GM12878 (cell line): ENCODE results near the gene ITPKB. TPM values are rescaled to one million over a fixed set of nuclear protein-coding genes. Genes with fewer than 3 reads are reported as not detected.

Experiments
- ATAC-seq: fragments of 200-7000 bp; cut with Tn5 transposase; 3 replicates; pipeline ENCODE4 v1.9.1; 2020; ENCODE audit warnings: mild to moderate bottlenecking, moderate library complexity
- BruUV-seq: library from RNA; stranded (reverse); fragments of 400-500 nt; replicated peaks from 2 replicates; lab custom pipeline; 2021; lab: Mats Ljungman, UMichigan
- CTCF ChIA-PET: fragments of 300-600 bp; sonication (Branson Sonifier 250); formaldehyde crosslinking; extraction: SDS; loops from one replicate; lab custom pipeline; 2021; ENCODE audit warnings: inconsistent platforms; lab: Yijun Ruan, JAX
- POLR2A ChIA-PET: fragments of 350-600 bp; formaldehyde crosslinking; extraction: SDS; loops from one replicate; lab custom pipeline; 2021; ENCODE audit warnings: inconsistent platforms; lab: Charles Lee
- RAD21 ChIA-PET: fragments of 300-600 bp; sonication (Branson Sonifier 250); formaldehyde crosslinking; loops from one replicate; lab custom pipeline; 2023; ENCODE audit warnings: antibody characterized with exemption; ENCODE audit not compliant: unreplicated experiment; lab: Charles Lee
- SMC1A ChIA-PET: fragments of 300-600 bp; sonication (Branson Sonifier 250); formaldehyde crosslinking; loops from one replicate; lab custom pipeline; 2023; ENCODE audit not compliant: unreplicated experiment, uncharacterized antibody; lab: Charles Lee
- DNase-seq: peaks from one replicate; pipeline ENCODE4 v3.0.0-alpha.2; 2011; ENCODE audit warnings: low read depth, low spot score
- FAIRE-seq: peaks from 3 replicates; lab custom pipeline; 2011; peaks lifted over from hg19 to GRCh38; lab: Jason Lieb, UNC
- H2AFZ ChIP-seq: 2 replicates; pipeline ENCODE4 v1.6.0; 2011; ENCODE audit warnings: low read depth, low read length, control low read depth; ENCODE audit not compliant: control insufficient read depth
- H3K27ac ChIP-seq: 2 replicates; pipeline ENCODE4 v1.5.1; 2011; ENCODE audit warnings: control low read depth; ENCODE audit not compliant: control insufficient read depth, insufficient read depth
- H3K27me3 ChIP-seq, 2 experiments: replicated peaks in 1 of 2; 2 replicates each; pipeline versions ENCODE4 v1.6.0 to v1.6.1; 2011; ENCODE audit warnings: low read length in 1 of 2; ENCODE audit not compliant: control insufficient read depth in 2 of 2, insufficient read depth in 2 of 2
- H3K36me3 ChIP-seq, 2 experiments: 2 replicates each; pipeline ENCODE4 v1.5.1; 2011; ENCODE audit warnings: low read length in 1 of 2; ENCODE audit not compliant: control insufficient read depth in 2 of 2, insufficient read depth in 2 of 2
- H3K4me1 ChIP-seq: 2 replicates; pipeline ENCODE4 v1.6.1; 2011; ENCODE audit warnings: mild to moderate bottlenecking, low read length, moderate library complexity, mixed read lengths; ENCODE audit not compliant: control insufficient read depth, insufficient read depth
- H3K4me2 ChIP-seq: 2 replicates; pipeline ENCODE4 v1.6.0; 2011; ENCODE audit warnings: control low read depth; ENCODE audit not compliant: control insufficient read depth, insufficient read depth
- H3K4me3 ChIP-seq: fragments of 200-600 bp; sonication (generic); 2 replicates; pipeline ENCODE4 v1.5.1; 2016
- H3K79me2 ChIP-seq: 2 replicates; pipeline ENCODE4 v1.6.0; 2011; ENCODE audit warnings: low read length; ENCODE audit not compliant: control insufficient read depth, insufficient read depth
- H3K9ac ChIP-seq: 2 replicates; pipeline ENCODE4 v1.8.0; 2011; ENCODE audit warnings: low read length, control low read depth, mixed read lengths; ENCODE audit not compliant: control insufficient read depth, insufficient read depth
- H3K9me3 ChIP-seq: replicated peaks from 3 replicates; pipeline ENCODE4 v1.5.1; 2011; ENCODE audit warnings: mild to moderate bottlenecking, low read length; ENCODE audit not compliant: control insufficient read depth, insufficient read depth
- H4K20me1 ChIP-seq: 2 replicates; pipeline ENCODE4 v1.6.0; 2011; ENCODE audit not compliant: control insufficient read depth, insufficient read depth
- CEBPB ChIP-seq, 2 experiments: fragments of 150-350 bp in 1 of 2; IDR thresholded peaks; 2 replicates each; pipeline ENCODE4 v1.6.1; 2012 to 2014; ENCODE audit warnings: low read depth in 2 of 2, low read length in 2 of 2, borderline replicate concordance in 1 of 2, inconsistent platforms in 1 of 2
- MTA2 ChIP-seq: fragments of 450-650 bp; IDR thresholded peaks from 2 replicates; pipeline ENCODE4 v1.6.1; 2016; ENCODE audit warnings: low read depth, mild to moderate bottlenecking, moderate library complexity
- NFXL1 ChIP-seq: fragments of 450-650 bp; IDR thresholded peaks from 2 replicates; pipeline ENCODE4 v1.6.1; 2017; ENCODE audit warnings: antibody characterized with exemption, mild to moderate bottlenecking, borderline replicate concordance
- PAX8 ChIP-seq: fragments of 450-650 bp; IDR thresholded peaks from 2 replicates; pipeline ENCODE4 v1.6.1; 2017; ENCODE audit warnings: mild to moderate bottlenecking, moderate library complexity
- RELA ChIP-seq: fragments of 450-650 bp; IDR thresholded peaks from 2 replicates; pipeline ENCODE4 v1.8.0; 2014; ENCODE audit warnings: borderline replicate concordance; ENCODE audit not compliant: partially characterized antibody
- SIN3A ChIP-seq: IDR thresholded peaks from 2 replicates; pipeline ENCODE4 v1.6.1; 2012; ENCODE audit warnings: low read depth, low read length, improper control_type of control experiment
- STAT3 ChIP-seq: IDR thresholded peaks from 2 replicates; pipeline ENCODE4 v1.6.1; 2011; ENCODE audit warnings: low read depth, low read length, improper control_type of control experiment
- TAF1 ChIP-seq: IDR thresholded peaks from 2 replicates; pipeline ENCODE4 v1.6.1; 2011; ENCODE audit warnings: mild to moderate bottlenecking, low read depth, low read length, borderline replicate concordance
- TBL1XR1 ChIP-seq: IDR thresholded peaks from 2 replicates; pipeline ENCODE4 v1.6.1; 2012; ENCODE audit warnings: low read depth, low read length, improper control_type of control experiment
- ZBED1 ChIP-seq: IDR thresholded peaks from 2 replicates; pipeline ENCODE4 v1.6.1; 2016; ENCODE audit warnings: borderline replicate concordance
- ZNF207 ChIP-seq: fragments of 450-650 bp; IDR thresholded peaks from 2 replicates; pipeline ENCODE4 v1.6.1; 2014; ENCODE audit warnings: antibody characterized with exemption, mild to moderate bottlenecking, borderline replicate concordance
- ZNF24 ChIP-seq: fragments of 450-650 bp; IDR thresholded peaks from 2 replicates; pipeline ENCODE4 v1.6.1; 2017; ENCODE audit warnings: antibody characterized with exemption, mild to moderate bottlenecking
- ZSCAN29 ChIP-seq: fragments of 450-650 bp; IDR thresholded peaks from 2 replicates; pipeline ENCODE4 v1.6.1; 2017; ENCODE audit warnings: mild to moderate bottlenecking, moderate library complexity
- WGBS: methylation state at CpG from one replicate; pipeline ENCODE4 v1.1.6; 2016; ENCODE audit warnings: low lambda C conversion rate; ENCODE audit not compliant: insufficient replicate concordance, insufficient coverage; ENCODE audit errors: missing lambda C conversion rate; 5-methylcytosine and 5-hydroxymethylcytosine counted together
- in situ Hi-C: fragments of 300-500 bp; cut with MboI; formaldehyde crosslinking; loops from 9 replicates; pipeline ENCODE4 v1.14.3; 2018; ENCODE audit warnings: mixed read lengths
- intact Hi-C: fragments of 100-400 bp; cut with micrococcal nuclease; formaldehyde crosslinking; loops from one replicate; pipeline ENCODE4 v1.14.2; 2022; ENCODE audit not compliant: unreplicated experiment
- polyA plus RNA-seq, 11 experiments: library from polyadenylated mRNA; depleted of rRNA in 4 of 11; unstranded in 6 of 11; stranded (reverse) in 5 of 11; fragments of >200 nt; fragmentation: Nextera tagmentation in 4 of 11; fragmentation: Illumina TruSeq in 1 of 11; extraction: Ambion mirVana in 4 of 11; extraction: Trizol in 1 of 11; gene quantifications; 1 replicate in 1 of 11; 2 replicates in 10 of 11; pipeline versions ENCODE4 v1.2.1 to v1.2.3, GENCODE V29; 2011 to 2016; ENCODE audit warnings: inconsistent platforms in 2 of 11, missing spikeins in 2 of 11, low read depth in 1 of 11
- total RNA-seq, 4 experiments: library from RNA; depleted of rRNA in 3 of 4; stranded (reverse); fragments of >200 nt in 3 of 4; fragmentation: Illumina TruSeq in 1 of 4; extraction: Trizol in 1 of 4; gene quantifications; 2 replicates each; pipeline versions ENCODE4 v1.2.1 to v1.2.3, GENCODE V29; 2013 to 2021
- TF ChIP-seq, protein P1 (sequence below): fragments of 450-650 bp; IDR thresholded peaks from 2 replicates; pipeline ENCODE4 v1.6.1; 2017; ENCODE audit warnings: antibody characterized with exemption, mild to moderate bottlenecking, moderate library complexity
- TF ChIP-seq, protein P2 (sequence below): fragments of 150-350 bp; IDR thresholded peaks from 2 replicates; pipeline ENCODE4 v1.6.1; 2014; ENCODE audit warnings: mild to moderate bottlenecking, low read depth, low read length
- TF ChIP-seq, protein P3 (sequence below): fragments of 450-650 bp; IDR thresholded peaks from 2 replicates; pipeline ENCODE4 v1.6.1; 2017; ENCODE audit warnings: borderline replicate concordance
- TF ChIP-seq, protein P4 (sequence below): IDR thresholded peaks from 2 replicates; pipeline ENCODE4 v1.6.1; 2011; ENCODE audit warnings: low read depth, mild to moderate bottlenecking, low read length, moderate library complexity, borderline replicate concordance; ENCODE audit errors: extremely low read depth

ITPKB gene
- total and polyA plus RNA-seq, 10 of the 15 experiments (the other 5 are each of a cell fraction or from before 2014, with no cell fraction given), result 1.3 to 38.7 (median 12.9) TPM

DNA sequence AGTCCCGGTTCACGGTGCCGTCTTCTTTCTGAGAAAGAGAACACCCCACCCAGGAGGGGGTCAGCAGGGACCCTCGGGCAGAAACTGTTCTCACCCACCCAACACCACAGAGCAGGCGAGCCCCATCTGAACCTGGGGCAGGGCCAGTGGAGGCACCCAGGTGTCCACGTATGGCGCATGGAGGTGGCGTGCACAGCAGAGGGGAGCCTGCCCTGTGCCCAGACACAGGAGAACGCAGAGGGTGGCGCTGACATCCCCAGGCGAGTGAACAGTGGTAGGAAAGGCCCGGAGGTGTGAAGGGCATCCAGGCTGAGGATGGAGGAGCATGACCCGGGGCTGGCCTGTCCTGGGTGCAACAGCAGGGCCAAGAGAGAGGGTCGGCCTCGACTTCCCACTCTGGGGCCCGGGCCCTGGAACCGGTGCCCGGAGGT lies 99.4 kb downstream of the ITPKB start:
- in situ Hi-C loops, result no loop called here
- no peak for TF ChIP-seq RELA
- no peak for TF ChIP-seq SIN3A
- TF ChIP-seq CEBPB (IDR thresholded peaks at IDR 0.05; ENCODE audit: borderline replicate concordance in 1 of 2, low read depth in 2 of 2, low read length in 2 of 2), result no peak
- no peak for TF ChIP-seq PAX8
- TF ChIP-seq, protein P1, sequence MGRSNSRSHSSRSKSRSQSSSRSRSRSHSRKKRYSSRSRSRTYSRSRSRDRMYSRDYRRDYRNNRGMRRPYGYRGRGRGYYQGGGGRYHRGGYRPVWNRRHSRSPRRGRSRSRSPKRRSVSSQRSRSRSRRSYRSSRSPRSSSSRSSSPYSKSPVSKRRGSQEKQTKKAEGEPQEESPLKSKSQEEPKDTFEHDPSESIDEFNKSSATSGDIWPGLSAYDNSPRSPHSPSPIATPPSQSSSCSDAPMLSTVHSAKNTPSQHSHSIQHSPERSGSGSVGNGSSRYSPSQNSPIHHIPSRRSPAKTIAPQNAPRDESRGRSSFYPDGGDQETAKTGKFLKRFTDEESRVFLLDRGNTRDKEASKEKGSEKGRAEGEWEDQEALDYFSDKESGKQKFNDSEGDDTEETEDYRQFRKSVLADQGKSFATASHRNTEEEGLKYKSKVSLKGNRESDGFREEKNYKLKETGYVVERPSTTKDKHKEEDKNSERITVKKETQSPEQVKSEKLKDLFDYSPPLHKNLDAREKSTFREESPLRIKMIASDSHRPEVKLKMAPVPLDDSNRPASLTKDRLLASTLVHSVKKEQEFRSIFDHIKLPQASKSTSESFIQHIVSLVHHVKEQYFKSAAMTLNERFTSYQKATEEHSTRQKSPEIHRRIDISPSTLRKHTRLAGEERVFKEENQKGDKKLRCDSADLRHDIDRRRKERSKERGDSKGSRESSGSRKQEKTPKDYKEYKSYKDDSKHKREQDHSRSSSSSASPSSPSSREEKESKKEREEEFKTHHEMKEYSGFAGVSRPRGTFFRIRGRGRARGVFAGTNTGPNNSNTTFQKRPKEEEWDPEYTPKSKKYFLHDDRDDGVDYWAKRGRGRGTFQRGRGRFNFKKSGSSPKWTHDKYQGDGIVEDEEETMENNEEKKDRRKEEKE, result no peak
- TF ChIP-seq, protein P2, sequence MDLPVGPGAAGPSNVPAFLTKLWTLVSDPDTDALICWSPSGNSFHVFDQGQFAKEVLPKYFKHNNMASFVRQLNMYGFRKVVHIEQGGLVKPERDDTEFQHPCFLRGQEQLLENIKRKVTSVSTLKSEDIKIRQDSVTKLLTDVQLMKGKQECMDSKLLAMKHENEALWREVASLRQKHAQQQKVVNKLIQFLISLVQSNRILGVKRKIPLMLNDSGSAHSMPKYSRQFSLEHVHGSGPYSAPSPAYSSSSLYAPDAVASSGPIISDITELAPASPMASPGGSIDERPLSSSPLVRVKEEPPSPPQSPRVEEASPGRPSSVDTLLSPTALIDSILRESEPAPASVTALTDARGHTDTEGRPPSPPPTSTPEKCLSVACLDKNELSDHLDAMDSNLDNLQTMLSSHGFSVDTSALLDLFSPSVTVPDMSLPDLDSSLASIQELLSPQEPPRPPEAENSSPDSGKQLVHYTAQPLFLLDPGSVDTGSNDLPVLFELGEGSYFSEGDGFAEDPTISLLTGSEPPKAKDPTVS, result no peak
- TF ChIP-seq TAF1, result no peak
- no peak for TF ChIP-seq ZNF24
- no peak for TF ChIP-seq ZNF207
- TF ChIP-seq, protein P3, sequence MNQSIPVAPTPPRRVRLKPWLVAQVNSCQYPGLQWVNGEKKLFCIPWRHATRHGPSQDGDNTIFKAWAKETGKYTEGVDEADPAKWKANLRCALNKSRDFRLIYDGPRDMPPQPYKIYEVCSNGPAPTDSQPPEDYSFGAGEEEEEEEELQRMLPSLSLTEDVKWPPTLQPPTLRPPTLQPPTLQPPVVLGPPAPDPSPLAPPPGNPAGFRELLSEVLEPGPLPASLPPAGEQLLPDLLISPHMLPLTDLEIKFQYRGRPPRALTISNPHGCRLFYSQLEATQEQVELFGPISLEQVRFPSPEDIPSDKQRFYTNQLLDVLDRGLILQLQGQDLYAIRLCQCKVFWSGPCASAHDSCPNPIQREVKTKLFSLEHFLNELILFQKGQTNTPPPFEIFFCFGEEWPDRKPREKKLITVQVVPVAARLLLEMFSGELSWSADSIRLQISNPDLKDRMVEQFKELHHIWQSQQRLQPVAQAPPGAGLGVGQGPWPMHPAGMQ, result no peak
- no peak for TF ChIP-seq STAT3
- no peak for TF ChIP-seq MTA2
- no peak for TF ChIP-seq ZSCAN29
- no peak for TF ChIP-seq TBL1XR1
- no peak for TF ChIP-seq ZBED1
- no peak for TF ChIP-seq NFXL1
- TF ChIP-seq, protein P4, sequence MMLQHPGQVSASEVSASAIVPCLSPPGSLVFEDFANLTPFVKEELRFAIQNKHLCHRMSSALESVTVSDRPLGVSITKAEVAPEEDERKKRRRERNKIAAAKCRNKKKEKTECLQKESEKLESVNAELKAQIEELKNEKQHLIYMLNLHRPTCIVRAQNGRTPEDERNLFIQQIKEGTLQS, result no peak
- TF ChIP-seq, all 136 proteins: peak for 0
- ChIA-PET CTCF (interaction anchor here (0.6 to 0.8 kb wide), 2 partner anchors 13 to 98 kb away, joined by 3 read pairs; no protein-coding TSS in a partner anchor), POLR2A (no interaction called here), RAD21 (no interaction called here), SMC1A (interaction anchor here (1.3 kb wide), 1 partner anchor 49 kb away, joined by 3 read pairs; no protein-coding TSS in a partner anchor)
- intact Hi-C loops, result no loop called here
- Histone ChIP-seq H3K4me1 (peaks cover 24% of the 10 kb centered on the region), H3K79me2 (no peaks in the 10 kb centered on the region; the same call in 1 of the 2 replicates), H3K4me2 (no peak overlapping the region), H2AFZ (no peak overlapping the region), H3K9ac (no peak overlapping the region), H3K9me3 (no peaks in the 10 kb centered on the region), H3K36me3 (peaks cover 7 to 29% of the 10 kb centered on the region in 2 experiments; a peak in 3 of 4 replicates), H3K27me3 (no peaks in the 10 kb centered on the region), H3K27ac (no peak overlapping the region), H3K4me3 (no peak overlapping the region), H4K20me1 (no peaks in the 10 kb centered on the region)
- FAIRE-seq (no peak), DNase-seq (no peak), ATAC-seq (no peak)
- WGBS, result 92% methylated on average over 18 of the region's 18 CpGs
- BruUV-seq, result no TSS peak
